GM12892 (cell line): ENCODE results near the gene RELN.

Source experiments
- POLR2A ChIP-seq: IDR thresholded peaks from 2 replicates; pipeline ENCODE4 v1.6.1; 2011; ENCODE audit warnings: low read depth, low read length, control low read depth
- POLR2AphosphoS5 ChIP-seq: IDR thresholded peaks from 2 replicates; pipeline ENCODE4 v1.6.1; 2011; ENCODE audit warnings: low read depth, low read length, control low read depth

GRCh38 chr7:103766660-103767059 lies 222.8 kb downstream of the RELN start:
- no peak for TF ChIP-seq POLR2A
- no peak for TF ChIP-seq POLR2AphosphoS5
